Smooth muscle cell (in vitro differentiated cells): ENCODE data around the gene MYO15B. TPM values are rescaled to one million over a fixed set of nuclear protein-coding genes. Genes with fewer than 3 reads are reported as not detected.

Experiments
- DNase-seq: peaks from one replicate; lab custom pipeline; 2025; ENCODE audit not compliant: unreplicated experiment; lab: John Stamatoyannopoulos, UW
- H2AFZ ChIP-seq: fragments of 200-600 bp; sonication (generic); 2 replicates; pipeline ENCODE4 v1.6.0; 2016; ENCODE audit warnings: antibody characterized with exemption, low read depth, mild to moderate bottlenecking
- H3F3A ChIP-seq: fragments of 200-600 bp; sonication (generic); 2 replicates; pipeline ENCODE4 v1.6.0; 2017; ENCODE audit warnings: antibody characterized with exemption, low read depth
- H3K27ac ChIP-seq: fragments of 200-600 bp; sonication (generic); 2 replicates; pipeline ENCODE4 v1.5.1; 2016; ENCODE audit warnings: low read depth, mild to moderate bottlenecking
- H3K27me3 ChIP-seq: fragments of 200-600 bp; sonication (generic); 2 replicates; pipeline ENCODE4 v1.6.1; 2016; ENCODE audit warnings: low read depth, mild to moderate bottlenecking
- H3K36me3 ChIP-seq: fragments of 200-600 bp; sonication (generic); 2 replicates; pipeline ENCODE4 v1.5.1; 2016; ENCODE audit warnings: low read depth
- H3K4me1 ChIP-seq: fragments of 200-600 bp; sonication (generic); 2 replicates; pipeline ENCODE4 v1.5.1; 2016; ENCODE audit warnings: low read depth
- H3K4me2 ChIP-seq: fragments of 200-600 bp; sonication (generic); 2 replicates; pipeline ENCODE4 v1.6.0; 2016; ENCODE audit warnings: mild to moderate bottlenecking
- H3K4me3 ChIP-seq: fragments of 200-600 bp; sonication (generic); 2 replicates; pipeline ENCODE4 v1.5.1; 2016; ENCODE audit warnings: mild to moderate bottlenecking
- H3K79me2 ChIP-seq: fragments of 200-600 bp; sonication (generic); 2 replicates; pipeline ENCODE4 v1.6.0; 2016; ENCODE audit warnings: low read depth, mild to moderate bottlenecking
- H3K9ac ChIP-seq: fragments of 200-600 bp; sonication (generic); 2 replicates; pipeline ENCODE4 v1.6.0; 2016; ENCODE audit warnings: low read depth
- H3K9me3 ChIP-seq: fragments of 200-600 bp; sonication (generic); replicated peaks from 2 replicates; pipeline ENCODE4 v1.5.1; 2016; ENCODE audit warnings: low read depth
- H4K20me1 ChIP-seq: fragments of 200-600 bp; sonication (generic); 2 replicates; pipeline ENCODE4 v1.6.0; 2016; ENCODE audit warnings: low read depth
- WGBS: methylation state at CpG from one replicate; pipeline ENCODE4 v1.1.7; 2016; ENCODE audit warnings: low lambda C conversion rate; 5-methylcytosine and 5-hydroxymethylcytosine counted together
- polyA plus RNA-seq: library from polyadenylated mRNA; unstranded; fragments of >200 nt; fragmentation: Nextera tagmentation; extraction: Ambion mirVana; gene quantifications from 2 replicates; pipeline ENCODE4 v1.2.1, GENCODE V29; 2016
- total RNA-seq: library from RNA; depleted of rRNA; stranded (reverse); fragments of >200 nt; gene quantifications from 2 replicates; pipeline ENCODE4 v1.2.3, GENCODE V29; 2014
- TF ChIP-seq, protein P1 (sequence below): fragments of 200-600 bp; sonication (generic); IDR thresholded peaks from 2 replicates; pipeline ENCODE4 v1.5.1; 2017; ENCODE audit warnings: borderline replicate concordance, mild to moderate bottlenecking, antibody characterized with exemption; ENCODE audit not compliant: insufficient read depth, poor library complexity, severe bottlenecking

The MYO15B gene
- total and polyA plus RNA-seq, 2 experiments from 2014 or later: 14.7 to 17.5 TPM

GRCh38 chr17:75602644-75603043 is 15.0 kb downstream of the MYO15B start:
- no peak overlapping the region for H2AFZ ChIP-seq
- no peaks in the 10 kb centered on the region for H4K20me1 ChIP-seq
- H3K4me2 ChIP-seq: no peak overlapping the region
- H3K4me3 ChIP-seq: no peak overlapping the region
- no peaks in the 10 kb centered on the region for H3K9me3 ChIP-seq
- no peaks in the 10 kb centered on the region for H3K36me3 ChIP-seq
- WGBS: 93% methylated on average over 12 of the region's 12 CpGs
- no peak for DNase-seq
- TF ChIP-seq, protein P1, sequence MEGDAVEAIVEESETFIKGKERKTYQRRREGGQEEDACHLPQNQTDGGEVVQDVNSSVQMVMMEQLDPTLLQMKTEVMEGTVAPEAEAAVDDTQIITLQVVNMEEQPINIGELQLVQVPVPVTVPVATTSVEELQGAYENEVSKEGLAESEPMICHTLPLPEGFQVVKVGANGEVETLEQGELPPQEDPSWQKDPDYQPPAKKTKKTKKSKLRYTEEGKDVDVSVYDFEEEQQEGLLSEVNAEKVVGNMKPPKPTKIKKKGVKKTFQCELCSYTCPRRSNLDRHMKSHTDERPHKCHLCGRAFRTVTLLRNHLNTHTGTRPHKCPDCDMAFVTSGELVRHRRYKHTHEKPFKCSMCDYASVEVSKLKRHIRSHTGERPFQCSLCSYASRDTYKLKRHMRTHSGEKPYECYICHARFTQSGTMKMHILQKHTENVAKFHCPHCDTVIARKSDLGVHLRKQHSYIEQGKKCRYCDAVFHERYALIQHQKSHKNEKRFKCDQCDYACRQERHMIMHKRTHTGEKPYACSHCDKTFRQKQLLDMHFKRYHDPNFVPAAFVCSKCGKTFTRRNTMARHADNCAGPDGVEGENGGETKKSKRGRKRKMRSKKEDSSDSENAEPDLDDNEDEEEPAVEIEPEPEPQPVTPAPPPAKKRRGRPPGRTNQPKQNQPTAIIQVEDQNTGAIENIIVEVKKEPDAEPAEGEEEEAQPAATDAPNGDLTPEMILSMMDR: no peak
- H3K4me1 ChIP-seq: no peaks in the 10 kb centered on the region
- no peaks in the 10 kb centered on the region for H3F3A ChIP-seq
- H3K79me2 ChIP-seq: no peaks in the 10 kb centered on the region
- no peak overlapping the region for H3K9ac ChIP-seq
- H3K27ac ChIP-seq: no peak overlapping the region
- no peaks in the 10 kb centered on the region for H3K27me3 ChIP-seq

- no peaks in the 10 kb centered on the region for H3K36me3 ChIP-seq
- H3K27me3 ChIP-seq: no peaks in the 10 kb centered on the region
- H3K4me3 ChIP-seq: no peak overlapping the region
- no peak overlapping the region for H3K27ac ChIP-seq
- no peak overlapping the region for H2AFZ ChIP-seq
- TF ChIP-seq, protein P1: no peak
- H4K20me1 ChIP-seq: no peaks in the 10 kb centered on the region
- no peak for DNase-seq
- H3K79me2 ChIP-seq: no peaks in the 10 kb centered on the region
- H3F3A ChIP-seq: no peaks in the 10 kb centered on the region
- H3K4me2 ChIP-seq: no peak overlapping the region
- H3K9me3 ChIP-seq: no peaks in the 10 kb centered on the region
- no peak overlapping the region for H3K9ac ChIP-seq
- WGBS: 78% methylated on average over 9 of the region's 9 CpGs
- H3K4me1 ChIP-seq: no peaks in the 10 kb centered on the region
Measured at GRCh38 chr17:75603123-75603522, 15.5 kb downstream of the MYO15B start.

DNA sequence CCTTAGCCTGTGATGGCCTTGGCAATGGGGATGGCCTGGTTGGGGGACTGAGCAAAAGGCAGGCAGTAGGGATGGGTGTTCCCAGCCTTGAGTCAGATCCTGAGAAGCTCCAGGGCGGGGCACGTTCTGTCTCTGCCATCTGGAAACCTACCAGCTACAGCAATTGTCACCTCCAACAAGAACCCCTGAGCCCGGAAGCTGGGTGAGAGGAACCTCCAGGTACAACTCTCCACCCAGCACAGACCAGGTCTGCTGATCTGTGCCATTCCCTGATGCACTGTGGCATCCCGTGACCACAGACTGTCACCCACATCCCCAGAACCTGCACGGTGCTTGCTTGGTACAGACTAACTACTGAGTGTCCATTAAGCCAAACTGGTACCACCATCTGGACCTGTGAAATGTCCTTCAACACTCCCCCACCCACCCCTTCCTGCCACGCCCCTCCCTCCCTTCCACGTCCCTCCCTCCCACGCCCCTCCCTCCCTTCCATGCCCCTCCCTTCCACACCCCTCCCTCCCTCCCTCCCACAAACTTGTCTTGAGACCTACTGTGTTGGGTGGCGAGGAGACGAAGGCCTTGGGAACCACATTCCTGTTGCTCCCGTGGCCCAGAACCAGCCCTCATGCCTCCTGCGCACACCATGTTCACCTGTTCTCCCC is 16.6 kb downstream of the MYO15B start:
- no peaks in the 10 kb centered on the region for H3K27me3 ChIP-seq
- H3K4me2 ChIP-seq: no peak overlapping the region
- 93% methylated on average over 7 of the region's 12 CpGs for WGBS
- H2AFZ ChIP-seq: no peak overlapping the region
- H3K36me3 ChIP-seq: no peaks in the 10 kb centered on the region
- no peak for DNase-seq
- H4K20me1 ChIP-seq: no peaks in the 10 kb centered on the region
- H3K9me3 ChIP-seq: no peaks in the 10 kb centered on the region
- H3K4me3 ChIP-seq: no peak overlapping the region
- no peaks in the 10 kb centered on the region for H3K4me1 ChIP-seq
- no peak overlapping the region for H3K9ac ChIP-seq
- H3F3A ChIP-seq: no peaks in the 10 kb centered on the region
- H3K27ac ChIP-seq: no peak overlapping the region
- H3K79me2 ChIP-seq: no peaks in the 10 kb centered on the region
- TF ChIP-seq, protein P1: no peak

DNA sequence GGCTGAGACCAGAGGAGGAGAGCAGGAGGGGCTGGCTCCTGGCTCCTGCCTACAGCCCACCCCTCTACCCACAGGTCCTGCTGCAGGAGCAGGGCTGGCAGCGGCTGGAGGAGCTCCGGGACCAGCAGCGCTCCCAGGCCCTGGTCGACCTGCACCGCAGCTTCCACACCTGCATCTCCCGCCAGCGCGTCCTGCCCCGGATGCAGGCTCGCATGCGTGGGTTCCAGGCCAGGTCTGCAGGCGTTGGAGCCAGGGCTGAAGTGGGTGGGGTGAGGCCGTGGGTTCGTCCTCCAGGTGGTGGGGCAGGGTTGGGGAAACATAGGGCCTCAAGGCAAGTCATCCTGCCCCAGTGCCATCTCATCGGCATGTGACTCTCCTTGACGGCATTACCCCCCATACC is 18.2 kb downstream of the MYO15B start:
- Histone ChIP-seq H3K27me3 (no peaks in the 10 kb centered on the region), H2AFZ (no peak overlapping the region), H3K27ac (no peak overlapping the region), H3K9ac (no peak overlapping the region), H3K4me2 (no peak overlapping the region), H3K36me3 (no peaks in the 10 kb centered on the region), H3F3A (no peaks in the 10 kb centered on the region), H3K9me3 (no peaks in the 10 kb centered on the region), H3K4me1 (no peaks in the 10 kb centered on the region), H3K4me3 (no peak overlapping the region), H3K79me2 (no peaks in the 10 kb centered on the region), H4K20me1 (no peaks in the 10 kb centered on the region)
- TF ChIP-seq, protein P1: no peak
- no peak for DNase-seq
- WGBS: 100% methylated on average over 12 of the region's 16 CpGs
